ENCODE data around the gene SLC1A7.

GRCh38 chr1:53128401-53128800, 14.0 kb downstream of the SLC1A7 start:
- TF ChIP-seq CTCF (IDR thresholded peaks at IDR 0.05; ENCODE audit: low read depth, low read length, poor library complexity, severe bottlenecking) (no peak), EZH2phosphoT487 (IDR thresholded peaks at IDR 0.05; ENCODE audit: borderline replicate concordance, low read length) (no peak)
